ENCODE measurements around the gene SMG5.

SMG5 gene

DNA sequence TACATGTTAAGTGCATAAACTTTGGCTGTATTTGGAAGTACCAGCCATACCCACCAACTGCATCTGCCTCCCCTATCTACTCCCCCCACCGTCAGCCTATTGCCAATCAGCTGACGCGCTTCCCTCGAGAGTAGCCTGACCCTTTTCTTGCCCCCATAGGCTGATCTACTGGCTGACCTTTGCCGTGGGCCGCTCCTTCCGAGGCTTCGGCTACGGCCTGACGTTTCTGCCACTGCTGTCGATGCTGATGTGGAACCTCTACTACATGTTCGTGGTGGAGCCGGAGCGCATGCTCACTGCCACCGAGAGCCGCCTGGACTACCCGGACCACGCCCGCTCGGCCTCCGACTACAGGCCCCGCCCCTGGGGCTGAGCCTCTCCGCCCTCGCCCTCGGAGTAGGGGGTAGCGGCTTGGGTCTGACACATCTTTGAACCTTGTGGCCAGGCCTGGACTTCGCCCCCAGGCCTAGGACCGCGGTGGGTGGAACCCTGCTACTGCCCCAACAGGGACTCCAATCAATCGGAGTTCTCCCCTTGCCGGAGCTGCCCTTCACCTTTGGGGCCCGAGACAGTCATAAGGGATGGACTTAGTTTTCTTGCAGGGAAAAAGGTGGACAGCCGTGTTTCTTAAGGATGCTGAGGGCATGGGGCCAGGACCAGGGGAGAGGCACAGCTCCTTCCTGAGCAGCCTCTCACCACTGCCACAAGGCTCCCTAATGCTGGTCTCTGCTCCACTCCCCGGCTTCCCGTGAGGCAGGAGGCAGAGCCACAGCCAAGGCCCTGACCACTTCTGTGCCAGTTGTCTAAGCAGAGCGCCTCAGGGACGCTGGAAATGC lies 8.8 kb upstream of the SMG5 start:
- DNase-seq (ENCODE audit: low read depth) = no peak
- TF ChIP-seq, protein P1, sequence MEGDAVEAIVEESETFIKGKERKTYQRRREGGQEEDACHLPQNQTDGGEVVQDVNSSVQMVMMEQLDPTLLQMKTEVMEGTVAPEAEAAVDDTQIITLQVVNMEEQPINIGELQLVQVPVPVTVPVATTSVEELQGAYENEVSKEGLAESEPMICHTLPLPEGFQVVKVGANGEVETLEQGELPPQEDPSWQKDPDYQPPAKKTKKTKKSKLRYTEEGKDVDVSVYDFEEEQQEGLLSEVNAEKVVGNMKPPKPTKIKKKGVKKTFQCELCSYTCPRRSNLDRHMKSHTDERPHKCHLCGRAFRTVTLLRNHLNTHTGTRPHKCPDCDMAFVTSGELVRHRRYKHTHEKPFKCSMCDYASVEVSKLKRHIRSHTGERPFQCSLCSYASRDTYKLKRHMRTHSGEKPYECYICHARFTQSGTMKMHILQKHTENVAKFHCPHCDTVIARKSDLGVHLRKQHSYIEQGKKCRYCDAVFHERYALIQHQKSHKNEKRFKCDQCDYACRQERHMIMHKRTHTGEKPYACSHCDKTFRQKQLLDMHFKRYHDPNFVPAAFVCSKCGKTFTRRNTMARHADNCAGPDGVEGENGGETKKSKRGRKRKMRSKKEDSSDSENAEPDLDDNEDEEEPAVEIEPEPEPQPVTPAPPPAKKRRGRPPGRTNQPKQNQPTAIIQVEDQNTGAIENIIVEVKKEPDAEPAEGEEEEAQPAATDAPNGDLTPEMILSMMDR (IDR thresholded peaks at IDR 0.05; ENCODE audit: control insufficient read depth, insufficient read depth, low read depth, low read length, missing control alignments) = no peak
- H3K4me3 ChIP-seq (ENCODE audit: control insufficient read depth, low read depth, low read length) = peak overlapping the region; percentile 50

DNA sequence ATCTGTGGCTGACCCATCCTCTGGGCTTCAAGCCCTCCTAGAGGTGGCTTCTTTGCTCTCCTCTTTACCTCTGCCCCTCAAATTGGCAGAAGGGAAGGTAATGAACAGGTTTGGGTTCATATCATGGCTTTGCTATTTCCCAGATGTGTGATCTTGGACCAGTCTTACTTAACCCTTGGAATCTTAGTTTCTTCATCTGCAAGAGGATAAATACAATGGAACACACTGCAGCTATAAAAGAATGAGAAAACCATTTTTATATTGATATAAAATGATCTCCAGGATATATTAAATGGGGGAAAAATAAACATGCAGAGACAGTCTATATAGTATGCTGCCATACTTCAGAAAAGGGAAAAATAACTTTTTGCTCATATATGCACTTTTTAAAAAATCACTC lies 7.2 kb upstream of the SMG5 start:
- TF ChIP-seq, protein P1 (IDR thresholded peaks at IDR 0.05; ENCODE audit: control insufficient read depth, insufficient read depth, low read depth, low read length, missing control alignments) = no peak
- H3K4me3 ChIP-seq (ENCODE audit: control insufficient read depth, low read depth, low read length) = no peak overlapping the region
- DNase-seq (ENCODE audit: low read depth) = no peak

DNA sequence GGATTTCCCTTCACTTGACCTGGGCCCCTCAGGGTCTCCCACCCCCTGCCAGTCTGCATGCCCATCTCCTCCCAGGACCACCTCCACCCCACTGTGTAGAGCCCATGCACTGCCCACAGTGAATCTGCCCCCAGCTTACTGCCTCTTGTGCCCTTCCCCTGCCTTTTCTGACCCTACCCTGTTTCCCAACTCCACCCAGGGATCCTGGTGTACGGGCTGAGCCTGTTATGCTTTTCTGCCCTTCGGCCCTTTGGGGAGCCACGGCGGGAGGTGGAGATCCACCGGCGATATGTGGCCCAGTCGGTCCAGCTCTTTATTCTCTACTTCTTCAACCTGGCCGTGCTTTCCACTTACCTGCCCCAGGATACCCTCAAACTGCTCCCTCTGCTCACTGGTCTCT lies 3.4 kb upstream of the SMG5 start:
- no peak overlapping the region for H3K4me3 ChIP-seq (ENCODE audit: control insufficient read depth, low read depth, low read length)
- TF ChIP-seq, protein P1 (IDR thresholded peaks at IDR 0.05; ENCODE audit: control insufficient read depth, insufficient read depth, low read depth, low read length, missing control alignments) = no peak
- no peak for DNase-seq (ENCODE audit: low read depth)

DNA sequence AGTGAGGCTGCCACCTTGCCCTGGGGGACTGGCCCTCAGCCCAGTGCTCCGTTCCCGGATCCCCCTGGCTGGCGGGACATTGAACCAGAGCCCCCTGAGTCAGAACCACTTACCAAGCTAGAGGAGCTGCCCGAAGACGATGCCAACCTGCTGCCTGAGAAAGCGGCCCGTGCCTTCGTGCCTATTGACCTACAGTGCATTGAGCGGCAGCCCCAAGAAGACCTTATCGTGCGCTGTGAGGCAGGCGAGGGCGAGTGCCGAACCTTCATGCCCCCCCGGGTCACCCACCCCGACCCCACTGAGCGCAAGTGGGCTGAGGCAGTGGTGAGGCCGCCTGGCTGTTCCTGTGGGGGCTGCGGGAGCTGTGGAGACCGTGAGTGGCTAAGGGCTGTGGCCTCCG lies 2.8 kb upstream of the SMG5 start:
- H3K4me3 ChIP-seq (ENCODE audit: control insufficient read depth, low read depth, low read length) = no peak overlapping the region
- TF ChIP-seq, protein P1 (IDR thresholded peaks at IDR 0.05; ENCODE audit: control insufficient read depth, insufficient read depth, low read depth, low read length, missing control alignments) = no peak
- DNase-seq (ENCODE audit: low read depth) = no peak

DNA sequence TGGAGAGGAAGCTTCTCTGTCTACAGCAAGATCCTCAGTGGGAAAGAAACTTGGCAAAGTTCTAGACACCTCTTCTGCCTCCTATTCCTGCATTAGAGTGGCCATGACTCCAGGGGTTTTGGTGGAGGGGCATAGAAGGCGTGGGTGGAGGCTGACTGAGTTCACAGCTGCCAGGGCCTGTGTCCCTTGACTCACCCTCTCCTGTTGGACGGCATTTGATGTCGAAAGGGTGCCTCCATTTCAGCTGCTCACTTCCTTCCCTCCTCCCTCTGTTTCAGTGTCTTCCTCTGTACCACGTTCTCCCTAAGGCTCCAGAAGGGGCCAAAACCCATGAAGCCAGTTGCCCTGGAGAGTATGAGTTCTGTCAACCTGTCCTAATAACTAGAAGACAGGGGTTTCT lies 2.1 kb upstream of the SMG5 start:
- H3K4me3 ChIP-seq (ENCODE audit: control insufficient read depth, low read depth, low read length) = no peak overlapping the region
- TF ChIP-seq, protein P1 (IDR thresholded peaks at IDR 0.05; ENCODE audit: control insufficient read depth, insufficient read depth, low read depth, low read length, missing control alignments) = no peak
- DNase-seq (ENCODE audit: low read depth) = no peak

DNA sequence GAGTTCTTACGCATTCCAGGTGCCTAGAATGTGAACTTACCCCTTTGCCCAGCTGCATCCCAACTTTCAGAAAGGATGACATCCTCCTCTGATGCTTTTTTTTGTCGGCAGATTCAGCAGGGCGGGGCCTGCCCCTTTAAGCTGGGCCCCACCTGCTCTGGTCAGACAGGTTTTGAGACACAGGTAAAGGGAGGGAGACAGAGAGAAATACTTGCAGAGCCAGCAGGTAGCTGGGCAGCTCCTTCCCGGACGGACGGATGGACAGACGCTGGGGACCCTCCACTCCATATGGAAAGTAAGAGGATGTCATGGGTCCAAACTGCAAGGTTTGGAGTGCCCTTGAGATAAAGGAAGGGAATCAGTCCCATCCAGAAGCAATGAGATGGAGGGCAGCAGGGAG lies 1.5 kb upstream of the SMG5 start, which contains the start of gene TMEM79:
TMEM79 (plus strand) TSS at position 214 of the 400 bp plus-strand sequence. CDS start 902 bp downstream, outside the sequence.
- TF ChIP-seq, protein P1 (IDR thresholded peaks at IDR 0.05; ENCODE audit: control insufficient read depth, insufficient read depth, low read depth, low read length, missing control alignments) = no peak
- H3K4me3 ChIP-seq (ENCODE audit: control insufficient read depth, low read depth, low read length) = peak within 1 kb of the TSS; percentile 71
- no peak for DNase-seq (ENCODE audit: low read depth)
